Measurements from ENCODE around the gene ENPEP.
"Not testable (repeated sequence)": the region's sequence is repeated elsewhere in the genome, so short reads cannot be mapped to it uniquely, and the experiment has no call there.

ENPEP gene

DNA sequence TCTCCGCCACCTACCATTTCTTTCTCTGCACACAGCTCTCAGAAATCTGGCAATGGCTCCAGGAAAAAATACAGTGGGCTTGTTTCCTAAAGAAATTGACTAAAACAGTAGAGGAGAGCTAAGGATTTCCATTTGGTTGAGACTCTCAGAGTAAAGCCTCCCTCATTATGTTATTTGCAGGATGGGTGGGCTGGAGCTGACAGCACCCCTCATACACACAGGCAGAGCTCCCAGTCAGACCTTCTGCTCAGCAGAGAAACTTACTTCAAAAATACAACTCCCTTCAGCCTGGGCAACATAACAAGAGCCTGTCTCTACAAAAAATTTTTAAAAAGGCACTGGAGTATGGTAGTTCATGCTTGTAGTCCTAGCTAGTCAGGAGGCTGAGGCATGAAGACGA, 44.9 kb downstream of the ENPEP start:
- no peak for DNase-seq

DNA sequence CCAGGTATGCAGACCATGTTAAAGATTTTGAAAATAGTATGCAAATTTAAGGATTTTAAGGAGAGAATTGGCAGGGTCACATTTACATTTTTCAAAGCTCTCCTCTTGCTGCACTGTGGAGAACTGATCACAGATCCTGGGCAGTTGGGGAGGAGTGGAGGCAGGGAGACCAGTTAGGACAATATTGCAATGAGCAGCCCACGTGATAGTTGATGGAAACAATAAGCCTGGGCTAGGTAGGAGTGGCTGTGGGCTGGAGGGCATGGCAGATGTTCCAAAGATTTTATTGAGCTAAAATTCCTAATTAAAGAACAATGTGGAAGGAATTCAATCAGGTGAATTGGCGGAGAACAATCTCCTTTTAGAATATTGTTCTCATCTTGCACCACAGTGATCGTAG, 50.6 kb downstream of the ENPEP start:
- no peak for DNase-seq

DNA sequence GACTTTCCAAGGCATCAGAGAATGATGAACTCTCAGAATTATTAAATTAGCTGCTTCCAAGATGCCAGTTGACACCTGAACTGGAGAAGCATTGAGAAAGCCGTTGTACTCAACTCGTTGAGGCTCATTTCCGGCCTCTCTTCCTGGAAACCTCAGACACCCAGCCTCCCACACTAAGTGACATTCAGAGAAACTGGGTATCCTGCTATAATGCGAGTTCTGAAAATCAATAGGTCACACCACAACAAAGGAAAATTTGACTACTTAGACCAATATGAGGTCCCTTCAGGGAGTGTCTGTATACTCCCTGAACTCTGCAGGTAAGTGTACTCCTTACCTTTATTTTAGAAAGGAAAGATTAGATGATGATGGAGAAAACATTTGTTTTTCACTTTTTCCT, 51.2 kb downstream of the ENPEP start:
- no peak for DNase-seq

DNA sequence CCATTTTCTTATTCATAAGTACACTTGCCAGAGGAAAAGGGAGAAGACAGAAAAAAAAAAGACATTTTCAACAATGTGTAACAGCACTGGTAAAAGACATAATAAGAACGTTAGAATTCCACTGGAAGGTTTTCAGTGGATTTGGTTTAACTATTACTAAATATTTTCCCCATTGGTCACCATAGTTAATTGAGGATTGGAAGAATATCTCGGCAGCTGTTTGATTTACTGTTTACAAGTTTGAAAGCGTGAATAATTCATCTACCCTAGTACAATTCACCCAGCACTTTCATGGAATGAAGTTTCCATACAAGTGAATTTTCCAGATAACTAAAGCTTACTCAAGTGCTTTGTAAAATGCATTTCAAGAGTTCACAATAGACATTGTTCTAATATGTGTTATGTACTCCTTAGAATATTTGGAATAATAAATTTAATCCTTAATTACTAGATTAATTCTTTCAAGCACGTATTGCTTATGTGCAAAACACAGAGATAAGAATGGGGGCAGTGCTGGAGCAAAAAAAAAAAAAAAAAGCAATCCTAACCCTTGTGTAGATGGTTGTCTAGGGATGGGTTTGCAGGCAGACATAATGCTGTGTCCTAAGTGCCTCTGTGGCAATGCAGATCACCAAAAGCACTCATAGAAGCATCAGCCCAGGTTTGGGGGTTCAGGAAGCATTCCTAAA, 57.1 kb downstream of the ENPEP start:
- DNase-seq = no peak

DNA sequence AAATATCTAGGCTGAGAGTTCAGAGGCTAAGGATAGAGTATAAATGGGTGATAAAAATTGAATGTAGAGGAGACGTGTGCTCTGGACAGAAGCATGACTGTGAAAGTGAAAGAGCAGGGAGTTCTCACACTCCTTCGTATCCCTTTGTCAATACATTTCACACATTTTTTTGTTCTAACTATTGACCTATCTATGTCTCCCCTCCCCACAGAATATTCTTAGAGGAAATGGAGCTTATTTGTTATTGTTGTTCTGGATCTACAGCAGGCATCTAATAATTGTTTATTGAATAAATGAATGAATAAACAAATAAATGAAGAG, 57.6 kb downstream of the ENPEP start:
- DNase-seq = no peak

DNA sequence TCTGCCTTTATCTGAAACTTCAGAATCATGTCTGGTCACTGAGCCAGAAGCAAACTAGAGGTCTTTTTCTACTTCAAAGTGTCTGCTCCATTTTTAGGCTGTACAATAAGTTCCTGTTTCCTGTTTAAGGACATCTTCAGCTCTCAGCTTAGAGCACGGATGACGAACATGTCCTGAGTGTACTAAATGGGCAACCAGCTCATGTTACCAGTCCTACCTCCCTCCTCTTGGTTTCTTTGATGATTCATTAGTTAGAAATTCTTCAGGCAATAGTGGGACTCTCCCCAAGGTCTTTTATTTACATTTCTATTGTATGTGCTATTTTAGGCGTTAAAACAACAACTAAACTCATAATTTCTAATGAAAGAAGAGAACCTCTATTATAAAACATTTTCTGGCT, 58.0 kb downstream of the ENPEP start:
- DNase-seq = no peak

DNA sequence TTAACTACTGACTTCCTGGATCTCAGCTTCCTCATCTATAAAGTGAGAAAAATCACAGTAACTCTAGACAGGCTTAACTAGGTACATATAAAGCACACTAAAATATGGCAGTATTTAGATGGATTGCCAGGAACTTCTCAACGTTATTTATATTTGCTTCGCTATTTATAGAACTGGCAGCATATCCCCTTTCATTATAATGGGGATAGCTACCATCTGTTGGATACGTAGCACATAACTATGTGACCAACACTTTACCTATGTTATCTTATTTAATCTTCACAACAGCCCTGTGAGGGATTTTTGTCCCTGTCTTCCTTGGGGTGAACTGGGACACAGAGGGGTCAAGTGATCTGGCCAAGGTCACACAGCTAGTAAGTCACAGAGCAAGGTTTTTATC, 64.6 kb downstream of the ENPEP start:
- no peak for DNase-seq

DNA sequence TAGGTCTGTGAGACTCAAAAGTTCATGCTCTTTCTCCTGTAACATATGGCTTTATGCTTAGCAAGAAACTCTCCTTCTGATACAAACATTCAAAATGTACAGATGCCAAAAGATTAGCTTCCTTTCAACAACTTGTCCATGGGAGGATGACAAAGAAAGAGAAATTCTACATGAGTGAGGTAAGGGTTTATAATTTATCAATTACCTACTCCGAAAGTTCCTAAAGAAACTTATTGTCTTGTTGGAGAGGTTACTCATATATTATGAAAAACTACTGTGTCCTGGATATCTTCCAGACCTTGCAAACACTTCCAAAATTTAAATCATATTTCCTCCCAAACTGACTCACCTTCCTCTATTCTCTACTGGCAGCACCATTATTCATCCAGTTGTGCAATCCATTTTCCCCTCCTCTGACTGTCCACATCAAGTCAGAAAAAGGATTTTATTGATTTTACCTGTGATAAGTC, 65.1 kb downstream of the ENPEP start:
- no peak for DNase-seq

DNA sequence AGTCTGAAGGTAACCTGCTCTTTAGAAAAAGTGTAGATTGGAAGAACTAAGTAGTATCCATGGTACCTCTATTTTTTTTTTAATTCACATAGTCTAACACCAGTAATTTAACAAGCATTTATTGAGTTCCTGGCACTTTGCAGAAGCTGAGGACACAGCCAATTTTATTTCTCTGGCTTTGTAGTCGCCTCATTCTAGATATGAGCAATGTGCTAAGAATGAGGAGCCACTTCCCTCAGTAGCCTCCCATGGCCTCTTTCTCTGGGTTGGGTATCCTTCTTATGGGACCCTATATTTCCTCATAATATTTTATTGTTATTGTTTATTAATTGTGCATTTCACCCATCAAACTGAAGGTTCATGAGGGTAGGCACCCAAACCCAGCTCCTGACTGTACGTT, 67.6 kb downstream of the ENPEP start:
- no peak for DNase-seq

DNA sequence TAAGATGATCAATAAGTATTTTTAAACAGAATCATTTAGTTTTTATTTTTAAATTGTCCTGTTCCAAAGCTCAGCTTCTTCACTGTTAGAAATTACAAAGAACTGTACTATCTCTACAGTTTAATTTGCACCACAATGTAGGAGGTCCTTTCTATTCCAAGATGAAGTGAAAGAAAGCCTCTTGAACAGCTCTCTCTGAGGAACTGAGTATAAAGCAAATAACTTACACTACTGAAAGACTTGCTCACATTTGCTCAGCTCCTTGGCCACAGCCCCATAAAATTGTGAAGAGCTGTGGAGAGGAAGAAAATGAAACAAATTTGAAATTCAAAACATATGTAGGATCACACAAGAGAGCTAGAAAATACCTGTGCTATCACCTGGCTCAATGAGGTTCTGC, 68.6 kb downstream of the ENPEP start:
- no peak for DNase-seq

DNA sequence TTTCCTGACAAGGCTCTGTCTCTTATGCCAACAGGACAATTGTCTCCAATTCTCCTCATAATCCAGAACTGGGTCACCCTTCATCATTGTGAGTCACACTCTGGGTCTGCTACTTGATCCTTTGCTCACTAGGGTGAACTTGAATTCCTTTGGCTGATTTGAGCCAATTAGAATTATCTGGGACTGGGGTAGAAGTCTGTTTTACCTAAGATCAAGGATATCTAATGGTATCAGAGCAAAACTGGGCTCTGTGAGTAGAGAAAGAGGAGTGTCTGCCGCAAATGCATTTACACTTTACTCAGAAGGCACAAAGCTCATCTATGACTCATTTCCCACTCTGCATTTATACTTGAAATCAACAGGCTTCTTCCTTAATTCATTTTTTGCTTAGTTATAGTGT, 74.3 kb downstream of the ENPEP start:
- no peak for DNase-seq

DNA sequence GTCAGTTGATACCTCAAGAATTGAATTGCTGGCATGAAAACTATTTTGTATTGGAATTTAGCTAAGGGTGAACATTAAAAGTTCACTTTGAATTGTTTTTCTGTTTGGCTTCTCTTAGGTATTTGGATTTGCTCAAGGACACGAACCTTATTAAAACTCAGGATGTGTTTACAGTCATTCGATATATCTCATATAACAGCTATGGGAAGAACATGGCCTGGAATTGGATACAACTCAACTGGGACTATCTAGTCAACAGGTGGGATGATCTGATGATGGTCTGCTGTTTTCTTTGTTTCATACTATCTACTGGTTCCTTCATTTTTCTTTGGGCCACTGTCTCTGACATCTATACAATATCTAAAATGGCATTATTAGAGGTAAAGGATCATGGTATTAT, 77.2 kb downstream of the ENPEP start:
- DNase-seq = no peak

DNA sequence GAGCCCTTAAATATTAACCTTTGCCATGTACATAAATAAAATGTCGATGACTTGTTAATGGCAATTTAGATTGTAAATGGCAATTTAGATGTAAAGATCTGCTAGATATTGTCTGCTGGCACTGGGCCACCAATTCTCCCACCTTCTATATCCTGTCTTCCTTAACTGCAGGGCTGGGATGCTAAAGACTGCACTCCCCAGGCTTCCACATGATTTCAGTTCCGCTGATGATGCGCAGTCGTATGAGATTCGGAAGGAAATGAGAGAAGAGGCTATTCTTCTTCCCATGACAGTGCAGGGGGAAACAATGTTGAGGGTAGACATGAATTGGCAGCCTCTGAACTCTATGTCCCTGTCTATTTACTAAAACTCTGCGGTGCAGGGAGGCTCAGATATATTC, 91.3 kb downstream of the ENPEP start:
- no peak for DNase-seq

DNA sequence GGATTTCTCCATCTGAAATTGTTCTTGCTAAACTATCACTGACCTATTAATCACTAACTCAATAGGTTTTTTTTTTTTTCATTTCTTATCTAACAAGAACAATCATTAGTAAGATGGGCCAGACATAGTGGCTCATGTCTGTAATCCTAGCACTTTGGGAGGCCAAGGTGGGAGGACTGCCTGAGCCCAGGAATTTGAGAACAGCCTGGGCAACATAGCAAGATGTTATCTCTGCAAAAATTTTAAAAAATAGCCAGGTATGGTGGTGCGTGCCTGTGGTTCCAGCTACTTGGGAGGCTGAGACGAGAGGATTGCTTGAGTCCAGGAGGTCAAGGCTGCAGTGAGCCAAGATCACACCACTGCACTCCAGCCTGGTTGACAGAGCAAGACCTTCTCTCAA, 100.7 kb downstream of the ENPEP start:
- DNase-seq = not testable (repeated sequence)

DNA sequence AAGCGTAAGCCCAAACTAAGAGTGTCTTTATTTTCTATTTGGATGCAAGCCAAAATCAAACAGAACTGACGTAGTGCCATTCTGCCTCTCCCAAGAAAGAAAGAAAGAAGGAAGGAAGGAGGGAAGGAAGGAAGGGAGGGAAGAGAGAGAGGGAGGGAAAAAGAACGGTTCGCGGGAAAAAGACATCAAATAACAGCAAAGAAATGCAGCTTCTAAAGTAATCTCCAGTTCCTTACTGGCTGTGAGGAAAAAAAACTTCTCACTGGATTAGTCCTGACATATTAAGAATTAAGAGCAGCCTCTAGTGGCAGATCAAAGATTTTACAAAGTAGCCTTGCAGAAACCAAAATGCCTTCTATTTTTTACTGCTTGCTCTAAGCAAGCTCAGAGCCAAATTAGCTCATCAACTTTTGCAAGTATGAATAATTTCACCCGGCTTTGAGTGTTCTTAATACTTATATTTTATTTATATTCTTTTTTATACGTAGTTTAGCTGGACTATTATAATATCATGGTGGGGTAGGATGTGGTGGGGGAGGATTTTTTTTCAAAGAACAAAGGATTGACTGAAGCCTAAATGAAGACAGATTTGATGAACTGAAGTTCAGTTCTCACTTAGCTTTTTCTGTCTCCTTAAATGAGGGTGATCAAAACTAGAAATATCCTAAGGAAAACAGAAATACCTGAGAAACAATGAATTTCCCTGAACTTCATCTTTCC, 110.3 kb downstream of the ENPEP start:
- no peak for DNase-seq

DNA sequence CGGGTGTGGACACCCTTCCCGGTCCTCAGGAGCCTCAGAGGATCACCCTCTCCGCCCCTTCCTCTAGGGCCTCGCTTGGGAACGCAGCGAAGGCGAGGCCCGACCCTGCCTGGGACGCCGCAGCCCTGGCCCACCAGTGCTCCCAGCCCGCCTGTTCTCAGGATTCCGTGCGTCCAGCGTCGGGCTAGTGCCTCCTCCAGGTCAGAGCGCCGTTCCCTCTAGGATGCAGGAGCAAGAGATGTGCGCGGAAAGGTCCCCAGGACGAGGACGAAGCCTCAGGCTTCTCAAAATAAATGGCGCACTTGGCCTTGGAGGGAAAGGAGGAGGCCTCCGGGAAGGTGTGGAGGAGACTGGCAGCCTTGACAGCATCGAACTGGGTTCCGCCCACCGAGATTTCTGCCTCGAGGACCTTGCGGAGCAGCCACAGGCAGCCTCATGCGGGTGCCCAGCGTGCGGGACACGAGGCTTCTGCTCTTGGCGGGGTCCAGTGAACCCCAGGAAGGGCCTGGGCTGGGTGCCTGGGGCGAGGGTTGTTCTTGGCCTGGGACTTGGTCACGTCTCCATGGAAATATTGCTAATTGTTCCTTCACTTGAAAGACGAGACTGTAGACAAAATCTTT, 111.8 kb downstream of the ENPEP start:
- DNase-seq = no peak

DNA sequence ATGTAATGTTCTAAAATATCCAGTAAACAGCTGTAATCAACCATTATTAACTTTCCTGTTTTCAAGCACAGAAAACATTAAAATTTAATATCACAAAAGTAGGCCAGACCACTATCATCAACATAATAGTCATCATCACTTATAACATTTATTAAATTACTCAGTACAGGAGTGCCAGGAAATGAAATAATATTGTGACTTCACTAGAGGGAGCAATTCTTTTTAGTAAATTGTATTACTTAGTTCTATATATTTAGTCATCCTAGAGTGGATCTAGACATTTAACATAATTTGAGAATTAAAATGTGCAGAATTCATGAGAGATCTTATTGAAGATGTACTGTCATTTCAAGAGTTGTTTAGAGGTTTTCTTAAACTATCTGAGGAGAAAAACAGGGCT, 113.3 kb downstream of the ENPEP start:
- DNase-seq = no peak

DNA sequence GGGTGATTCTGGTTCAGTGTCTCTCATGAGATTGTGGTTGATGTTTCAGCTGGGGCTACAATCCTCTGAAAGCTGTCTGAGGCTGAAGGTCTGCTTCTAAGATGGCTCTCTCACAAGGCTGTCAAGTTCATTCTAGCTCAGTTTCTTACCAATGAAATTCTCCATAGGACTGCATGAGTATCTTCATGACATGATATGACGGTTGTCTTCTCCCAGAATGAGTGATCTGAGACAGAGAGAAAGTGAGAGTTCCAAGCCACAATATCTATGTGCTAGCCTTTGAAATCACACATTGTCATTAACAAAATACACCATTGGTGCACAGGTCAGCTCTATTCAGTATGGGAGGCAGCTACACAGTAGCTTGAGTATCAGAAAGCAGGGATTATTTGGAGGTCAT, 119.6 kb downstream of the ENPEP start:
- DNase-seq = no peak

DNA sequence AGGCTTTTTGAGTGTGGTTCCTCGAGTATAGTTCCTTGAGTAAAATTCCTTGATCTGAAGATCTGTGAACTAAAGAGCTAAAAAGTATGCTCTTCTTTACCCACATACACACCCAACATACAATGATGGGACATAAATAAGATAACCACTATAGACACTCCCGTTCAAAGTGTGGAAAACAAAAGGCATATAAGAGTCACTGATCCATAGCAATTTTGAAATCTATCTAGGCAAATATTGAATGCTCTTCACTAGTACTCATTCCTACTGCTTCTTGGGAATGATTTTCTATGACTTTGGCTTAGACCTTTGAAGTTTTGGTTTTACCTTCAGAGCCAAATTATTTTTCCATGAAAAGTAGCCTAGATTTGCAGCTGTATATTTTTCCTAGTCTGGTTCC, 120.5 kb downstream of the ENPEP start:
- no peak for DNase-seq

DNA sequence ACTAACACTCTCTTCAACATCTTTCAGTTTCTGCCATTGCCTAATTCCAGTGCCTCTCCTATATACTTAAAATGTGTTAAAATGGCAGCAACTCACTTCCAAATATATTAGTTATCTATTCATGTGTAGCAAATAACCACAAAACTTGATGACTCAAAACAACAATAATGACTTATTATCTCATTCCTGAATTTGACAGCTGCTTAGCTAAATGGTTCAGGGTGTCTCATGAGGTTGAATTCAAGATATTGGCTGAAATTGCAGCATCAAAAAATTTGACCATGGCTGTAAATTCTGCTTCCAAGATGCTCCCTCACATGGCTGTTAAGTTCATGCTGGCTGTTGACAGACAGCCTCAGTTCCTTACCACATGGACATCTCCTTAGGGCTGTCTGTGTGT, 121.6 kb downstream of the ENPEP start:
- DNase-seq = no peak

DNA sequence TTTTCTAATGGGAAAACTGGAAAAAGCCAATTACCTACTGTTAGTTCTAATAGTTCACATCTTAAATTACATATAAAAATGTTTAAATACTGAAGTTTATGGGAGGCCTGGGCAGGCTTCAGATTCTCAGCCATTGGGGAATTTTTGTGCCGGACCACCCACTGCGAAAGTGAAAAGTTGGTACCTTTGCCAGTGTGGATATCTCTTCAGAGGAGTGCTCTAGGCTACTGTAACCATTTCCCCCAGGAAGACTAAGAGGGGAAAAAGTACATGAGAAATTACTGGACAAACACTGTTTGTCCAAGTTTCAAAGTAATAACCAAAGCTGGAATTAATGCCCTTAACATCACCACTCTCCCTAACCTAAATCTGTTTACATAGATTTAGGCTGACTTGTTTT, 126.1 kb downstream of the ENPEP start:
- no peak for DNase-seq

DNA sequence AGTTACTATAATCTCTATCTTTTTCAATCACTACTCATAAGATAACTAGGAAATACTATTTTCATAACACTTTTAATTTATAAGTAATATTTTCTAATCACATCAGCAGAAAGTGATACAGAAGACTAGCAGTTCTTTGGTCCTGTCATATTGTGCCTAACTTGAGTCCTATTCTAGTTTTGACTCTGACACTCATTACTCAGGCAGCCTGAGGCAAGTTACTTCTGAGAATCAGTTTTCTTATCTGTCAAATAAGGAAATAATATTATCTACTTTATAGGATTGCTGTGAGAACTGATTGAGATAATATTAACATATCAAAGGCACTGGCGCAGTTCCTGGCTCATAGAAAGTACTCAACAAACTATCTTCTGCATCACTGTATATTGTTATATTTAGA, 129.1 kb downstream of the ENPEP start:
- DNase-seq = no peak

DNA sequence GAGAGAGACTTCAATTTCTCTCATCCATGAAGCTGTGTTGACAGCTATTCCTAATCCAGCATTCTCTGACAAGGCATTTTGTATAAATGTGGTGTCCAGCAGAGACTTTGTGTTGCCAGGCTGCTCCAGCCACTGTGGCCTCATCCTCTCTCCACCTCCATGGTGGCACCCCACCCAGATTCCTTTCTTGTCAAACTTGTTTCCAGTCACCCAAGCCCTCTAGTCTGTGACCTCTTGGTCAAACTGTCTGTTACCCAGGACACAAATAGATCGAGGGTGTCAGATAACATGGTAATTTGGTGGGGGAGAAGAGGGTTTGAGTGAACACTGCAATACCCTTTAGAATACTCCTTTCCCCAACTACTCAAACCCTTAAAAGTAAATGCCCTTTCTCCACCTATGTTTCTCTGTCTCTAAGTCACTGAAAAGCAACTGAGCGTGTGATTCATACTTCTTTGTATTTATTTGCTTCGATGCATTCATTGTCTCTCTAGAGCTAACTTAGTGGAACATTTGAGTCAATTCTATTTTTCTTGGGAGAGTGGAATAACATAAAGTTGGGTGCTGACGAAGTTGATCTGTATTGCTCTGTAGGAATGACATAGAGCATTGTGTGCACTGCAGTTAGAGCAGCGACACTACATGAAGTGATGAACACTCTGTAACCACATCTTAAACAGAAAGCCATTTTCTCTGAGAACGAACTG, 133.2 kb downstream of the ENPEP start:
- no peak for DNase-seq

DNA sequence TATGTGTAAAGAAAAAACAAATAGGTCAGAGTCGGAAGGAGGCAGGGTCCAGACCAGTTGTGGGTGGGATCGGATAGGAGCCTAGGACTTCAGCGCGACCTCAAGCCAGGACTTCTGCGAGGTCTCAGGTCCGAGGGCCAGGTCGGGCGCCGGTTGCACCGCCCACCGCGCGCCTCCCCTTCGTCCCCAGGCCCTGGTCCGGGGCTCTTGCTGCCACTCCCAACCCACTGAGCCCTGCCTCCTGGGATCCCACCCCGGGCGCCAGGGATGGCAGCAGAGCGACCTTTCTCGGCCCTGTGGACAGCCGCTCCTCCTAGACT, 134.6 kb downstream of the ENPEP start:
- no peak for DNase-seq
